ENCODE measurements around the gene UGGT2. TPM values are rescaled to one million over a fixed set of nuclear protein-coding genes. Genes with fewer than 3 reads are reported as not detected.

The UGGT2 gene
- total and polyA plus RNA-seq, 2 of the 13 experiments (the other 11 are each of a cell fraction or from before 2014, with no cell fraction given) = 13.2 to 27.1 TPM

- FAIRE-seq (no peak), ATAC-seq (no peak), DNase-seq (ENCODE audit: low spot score) (no peak)
- Histone ChIP-seq H2AFZ (ENCODE audit: low read length) (no peak overlapping the region), H3K27me3 (ENCODE audit: control insufficient read depth in 1 of 2, insufficient read depth in 2 of 2, low read length in 2 of 2) (no peaks in the 10 kb centered on the region), H3K4me1 (ENCODE audit: insufficient read depth, low read length) (no peaks in the 10 kb centered on the region), H3K79me2 (ENCODE audit: insufficient read depth, low read length) (no peaks in the 10 kb centered on the region), H3K36me3 (replicated peaks in 1 of 2; ENCODE audit: control insufficient read depth in 1 of 2, insufficient read depth in 2 of 2, low read length in 2 of 2) (peaks cover 0 to 1% of the 10 kb centered on the region in 2 experiments; a peak in 1 of 5 replicates), H3K9ac (ENCODE audit: insufficient read depth, low read depth, low read length) (no peak overlapping the region), H4K20me1 (ENCODE audit: insufficient read depth, low read length) (no peaks in the 10 kb centered on the region), H3K9me3 (ENCODE audit: low read length) (no peaks in the 10 kb centered on the region), H3K27ac (ENCODE audit: extremely low read length, insufficient read depth, low read length) (no peak overlapping the region), H3K4me3 (replicated peaks in 1 of 3; ENCODE audit: insufficient read depth in 1 of 3, low read depth in 2 of 3, low read length in 3 of 3) (no peak overlapping the region), H3K4me2 (ENCODE audit: low read depth, low read length) (no peak overlapping the region)
- ChIA-PET CTCF (ENCODE audit: low intra/inter-chr PET ratio, low total read pairs) (no interaction called here), POLR2A (no interaction called here)
- in situ Hi-C loops (cut with HindIII; ENCODE audit: extremely low pct_ligation_motif_present, low pct_unique_long_range_greater_than_20kb) = no loop called here
- no TSS peak for BruUV-seq (replicated peaks)
- intact Hi-C loops (cut with micrococcal nuclease; ENCODE audit: unreplicated experiment) = no loop called here
- TF ChIP-seq, protein P1, sequence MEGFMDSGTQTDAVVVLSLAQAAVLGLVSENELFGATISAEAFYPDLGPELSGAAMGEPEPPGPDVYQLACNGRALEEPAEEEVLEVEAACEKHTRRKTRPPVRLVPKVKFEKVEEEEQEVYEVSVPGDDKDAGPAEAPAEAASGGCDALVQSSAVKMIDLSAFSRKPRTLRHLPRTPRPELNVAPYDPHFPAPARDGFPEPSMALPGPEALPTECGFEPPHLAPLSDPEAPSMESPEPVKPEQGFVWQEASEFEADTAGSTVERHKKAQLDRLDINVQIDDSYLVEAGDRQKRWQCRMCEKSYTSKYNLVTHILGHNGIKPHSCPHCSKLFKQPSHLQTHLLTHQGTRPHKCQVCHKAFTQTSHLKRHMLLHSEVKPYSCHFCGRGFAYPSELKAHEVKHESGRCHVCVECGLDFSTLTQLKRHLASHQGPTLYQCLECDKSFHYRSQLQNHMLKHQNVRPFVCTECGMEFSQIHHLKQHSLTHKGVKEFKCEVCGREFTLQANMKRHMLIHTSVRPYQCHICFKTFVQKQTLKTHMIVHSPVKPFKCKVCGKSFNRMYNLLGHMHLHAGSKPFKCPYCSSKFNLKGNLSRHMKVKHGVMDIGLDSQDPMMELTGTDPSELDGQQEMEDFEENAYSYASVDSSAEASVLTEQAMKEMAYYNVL (CRISPR knock-in tag; IDR thresholded peaks at IDR 0.05; ENCODE audit: borderline replicate concordance) = no peak
- TF ChIP-seq PHF20 (CRISPR knock-in tag; IDR thresholded peaks at IDR 0.05) = no peak
- TF ChIP-seq ZC3H4 (CRISPR knock-in tag; IDR thresholded peaks at IDR 0.05; ENCODE audit: borderline replicate concordance) = no peak
- no peak for TF ChIP-seq BHLHE40 (IDR thresholded peaks at IDR 0.05; ENCODE audit: low read length)
- TF ChIP-seq ZNF382 (CRISPR knock-in tag; IDR thresholded peaks at IDR 0.05; ENCODE audit: borderline replicate concordance) = no peak
- TF ChIP-seq ZNF7 (CRISPR knock-in tag; IDR thresholded peaks at IDR 0.05) = no peak
- no peak for TF ChIP-seq ZNF282 (IDR thresholded peaks at IDR 0.05; ENCODE audit: partially characterized antibody)
These were observed 98.9 kb downstream of the UGGT2 start for GRCh38 chr13:95954266-95954665.

DNA sequence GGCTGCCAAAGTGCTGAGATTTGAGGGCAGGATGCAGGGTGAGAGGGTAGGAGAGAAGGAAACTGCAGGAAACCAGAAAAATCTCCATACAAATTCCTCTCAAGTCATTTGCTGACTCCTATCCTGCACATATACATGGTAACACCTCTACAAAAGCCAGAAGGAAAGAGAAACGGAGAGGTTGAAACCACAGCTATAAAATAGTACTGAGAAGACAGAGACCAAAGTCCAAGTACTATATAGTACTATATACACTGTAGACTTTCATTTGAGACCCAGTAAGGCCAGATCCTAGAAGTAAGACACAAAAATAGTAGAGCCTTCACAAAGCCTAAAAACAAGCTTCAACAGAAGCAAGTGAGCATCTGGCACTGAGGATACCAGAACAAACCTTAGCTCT, 103.1 kb downstream of the UGGT2 start:
- WGBS (ENCODE audit: low lambda C conversion rate) = 84% methylated on average over 1 of the region's 1 CpG
- H3K9ac ChIP-seq (ENCODE audit: insufficient read depth, low read depth, low read length) = no peak overlapping the region
- ATAC-seq (no peak), FAIRE-seq (no peak), DNase-seq (ENCODE audit: low spot score) (no peak)
- H3K36me3 ChIP-seq (replicated peaks in 1 of 2; ENCODE audit: control insufficient read depth in 1 of 2, insufficient read depth in 2 of 2, low read length in 2 of 2) = peaks cover 3 to 8% of the 10 kb centered on the region in 2 experiments; a peak in 3 of 5 replicates
- ChIA-PET CTCF (ENCODE audit: low intra/inter-chr PET ratio, low total read pairs) (no interaction called here), POLR2A (no interaction called here)
- BruUV-seq (replicated peaks) = no TSS peak
- H3K4me3 ChIP-seq (replicated peaks in 1 of 3; ENCODE audit: insufficient read depth in 1 of 3, low read depth in 2 of 3, low read length in 3 of 3) = no peak overlapping the region
- no peak overlapping the region for H2AFZ ChIP-seq (ENCODE audit: low read length)
- no peaks in the 10 kb centered on the region for H3K79me2 ChIP-seq (ENCODE audit: insufficient read depth, low read length)
- no peaks in the 10 kb centered on the region for H4K20me1 ChIP-seq (ENCODE audit: insufficient read depth, low read length)
- H3K4me1 ChIP-seq (ENCODE audit: insufficient read depth, low read length) = no peaks in the 10 kb centered on the region
- in situ Hi-C loops (cut with HindIII; ENCODE audit: extremely low pct_ligation_motif_present, low pct_unique_long_range_greater_than_20kb) (no loop called here), intact Hi-C loops (cut with micrococcal nuclease; ENCODE audit: unreplicated experiment) (no loop called here)
- H3K9me3 ChIP-seq (ENCODE audit: low read length) = no peaks in the 10 kb centered on the region
- no peak overlapping the region for H3K27ac ChIP-seq (ENCODE audit: extremely low read length, insufficient read depth, low read length)
- no peak overlapping the region for H3K4me2 ChIP-seq (ENCODE audit: low read depth, low read length)
- no peaks in the 10 kb centered on the region for H3K27me3 ChIP-seq (ENCODE audit: control insufficient read depth in 1 of 2, insufficient read depth in 2 of 2, low read length in 2 of 2)
- TF ChIP-seq ZNF576 (CRISPR knock-in tag; IDR thresholded peaks at IDR 0.05) (no peak), PRDM10 (CRISPR knock-in tag; IDR thresholded peaks at IDR 0.05; ENCODE audit: low read depth) (no peak), TP53 (CRISPR knock-in tag; conservative IDR thresholded peaks at IDR 0.05) (no peak), SRSF4 (IDR thresholded peaks at IDR 0.05; ENCODE audit: low read depth, low read length, poor library complexity, severe bottlenecking) (no peak)
- TF ChIP-seq, protein P2, sequence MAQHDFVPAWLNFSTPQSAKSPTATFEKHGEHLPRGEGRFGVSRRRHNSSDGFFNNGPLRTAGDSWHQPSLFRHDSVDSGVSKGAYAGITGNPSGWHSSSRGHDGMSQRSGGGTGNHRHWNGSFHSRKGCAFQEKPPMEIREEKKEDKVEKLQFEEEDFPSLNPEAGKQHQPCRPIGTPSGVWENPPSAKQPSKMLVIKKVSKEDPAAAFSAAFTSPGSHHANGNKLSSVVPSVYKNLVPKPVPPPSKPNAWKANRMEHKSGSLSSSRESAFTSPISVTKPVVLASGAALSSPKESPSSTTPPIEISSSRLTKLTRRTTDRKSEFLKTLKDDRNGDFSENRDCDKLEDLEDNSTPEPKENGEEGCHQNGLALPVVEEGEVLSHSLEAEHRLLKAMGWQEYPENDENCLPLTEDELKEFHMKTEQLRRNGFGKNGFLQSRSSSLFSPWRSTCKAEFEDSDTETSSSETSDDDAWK (CRISPR knock-in tag; IDR thresholded peaks at IDR 0.05) = no peak
